GM18907 (cell line): ENCODE measurements around the gene NINL.

Experiments
- ATAC-seq: cut with Tn5 transposase; IDR thresholded peaks from one replicate; pipeline ENCODE4 v1.9.1; 2021; ENCODE audit warnings: mild to moderate bottlenecking, moderate library complexity; ENCODE audit not compliant: unreplicated experiment

NINL gene

GRCh38 chr20:25444556-25444955 lies 140.8 kb downstream of the NINL start:
- ATAC-seq, result no peak

DNA sequence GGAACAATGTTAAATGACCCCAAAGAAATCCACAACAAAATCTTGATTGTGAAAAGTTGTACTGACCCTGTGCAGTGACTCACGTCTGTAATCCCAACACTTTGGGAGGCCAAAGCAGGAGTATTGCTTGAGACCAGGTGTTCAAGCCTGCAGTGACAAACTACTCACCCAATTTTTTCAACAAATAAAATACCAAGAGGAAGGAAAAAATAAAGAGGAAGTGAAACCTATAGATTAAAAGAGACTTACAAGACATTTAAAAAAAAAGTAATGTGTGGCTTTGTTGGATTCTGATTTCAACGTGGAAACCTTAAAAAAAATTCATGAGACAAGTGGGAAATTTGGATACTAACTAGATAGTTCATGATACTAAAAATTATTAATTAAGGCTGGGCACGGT lies 146.0 kb downstream of the NINL start:
- peak; percentile 67 for ATAC-seq

GRCh38 chr20:25437153-25437581 lies 148.2 kb downstream of the NINL start:
- ATAC-seq, result no peak

DNA sequence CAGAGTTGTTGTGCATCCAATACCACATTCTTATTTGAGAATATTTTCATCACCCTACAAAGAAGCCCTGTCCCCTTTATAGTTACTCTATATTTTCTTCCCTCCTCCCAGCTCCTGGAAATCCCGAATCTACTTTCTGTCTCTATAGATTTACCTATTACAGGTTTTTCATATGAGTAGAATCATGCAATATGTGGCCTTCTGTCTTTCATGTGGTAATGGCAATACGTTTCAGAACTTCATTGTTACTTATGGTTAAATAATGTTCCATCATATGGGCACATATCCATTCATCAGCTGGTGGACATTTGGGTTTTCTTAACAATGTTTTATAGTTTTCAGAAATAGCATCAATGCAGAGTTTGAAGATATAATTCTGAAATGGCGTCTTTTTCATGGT lies 160.8 kb downstream of the NINL start:
- ATAC-seq, result no peak

DNA sequence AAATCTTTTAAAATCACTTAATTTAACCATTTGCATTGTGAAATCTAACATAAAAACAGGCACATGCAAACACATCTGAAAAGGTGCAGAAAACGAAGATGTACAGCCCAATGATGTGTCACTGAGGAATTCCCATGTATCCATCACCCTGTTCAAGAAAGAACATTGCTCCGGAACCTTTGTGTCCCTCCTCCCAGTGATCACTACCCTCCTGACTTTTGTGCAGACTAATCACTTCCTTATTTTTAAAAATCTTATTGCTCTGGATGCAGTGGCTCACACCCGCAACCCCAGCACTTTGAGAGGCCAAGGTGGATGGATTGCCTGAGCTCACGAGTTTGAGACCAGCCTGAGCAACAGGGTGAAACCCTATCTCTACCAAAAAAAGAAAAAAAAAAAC lies 163.3 kb downstream of the NINL start:
- ATAC-seq, result no peak

DNA sequence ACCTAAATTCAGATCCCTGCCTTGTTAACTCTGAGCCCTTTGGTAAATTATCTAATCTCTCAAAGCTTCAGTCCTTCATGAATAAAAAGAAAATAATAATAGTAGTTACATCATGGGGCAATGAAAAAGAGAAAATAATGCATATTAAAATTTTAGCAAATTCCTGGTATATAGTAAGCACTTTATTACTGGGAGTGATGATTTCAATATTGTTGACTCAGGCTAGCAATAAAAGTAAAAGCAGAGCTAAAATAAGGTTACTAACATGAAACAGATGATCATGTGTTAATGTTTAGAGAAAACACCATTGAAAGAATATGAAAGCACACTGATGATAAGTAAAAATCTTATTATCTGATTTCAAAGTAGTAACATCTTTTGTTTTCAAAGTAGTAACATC lies 164.2 kb downstream of the NINL start:
- ATAC-seq, result no peak

- peak; percentile 56 for ATAC-seq
Observed at GRCh38 chr20:25418776-25419175, 166.6 kb downstream of the NINL start.

GRCh38 chr20:25408890-25409289 lies 176.4 kb downstream of the NINL start:
- ATAC-seq, result no peak

GRCh38 chr20:25408170-25408547 lies 177.2 kb downstream of the NINL start:
- no peak for ATAC-seq

GRCh38 chr20:25407311-25408169 lies 177.8 kb downstream of the NINL start, which contains the start of gene GINS1:
Gene GINS1 (plus strand): TSS chr20:25407673. CDS start chr20:25407821, 148 bp downstream.
- ATAC-seq, result peak; percentile 92
